Amniotic epithelial cell (primary cell): ENCODE data around the gene ITLN1.

ENCODE experiments used
- DNase-seq: peaks from one replicate; pipeline ENCODE4 v3.0.0-alpha.2; 2010; ENCODE audit warnings: low read depth

Gene ITLN1

DNA sequence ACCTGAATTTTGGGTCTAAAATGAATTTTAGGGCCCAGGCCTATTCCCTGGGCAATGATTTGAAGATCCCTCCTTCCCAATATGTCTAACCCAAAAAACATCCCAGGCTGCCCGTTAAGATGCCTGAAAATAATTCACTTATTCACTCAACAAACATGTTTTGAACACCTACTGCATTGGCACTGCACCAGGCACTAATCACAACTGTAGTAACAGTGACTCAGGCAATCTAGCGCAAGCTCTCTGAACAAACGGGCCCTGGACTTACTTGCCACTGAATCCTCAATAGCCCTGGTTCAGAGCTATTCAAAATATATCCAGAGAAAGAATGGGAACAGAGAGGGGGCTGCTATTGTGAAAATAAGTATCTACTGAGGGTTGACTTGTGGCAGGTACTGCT lies 26.5 kb downstream of the ITLN1 start:
- DNase-seq, result peak; percentile 21

DNA sequence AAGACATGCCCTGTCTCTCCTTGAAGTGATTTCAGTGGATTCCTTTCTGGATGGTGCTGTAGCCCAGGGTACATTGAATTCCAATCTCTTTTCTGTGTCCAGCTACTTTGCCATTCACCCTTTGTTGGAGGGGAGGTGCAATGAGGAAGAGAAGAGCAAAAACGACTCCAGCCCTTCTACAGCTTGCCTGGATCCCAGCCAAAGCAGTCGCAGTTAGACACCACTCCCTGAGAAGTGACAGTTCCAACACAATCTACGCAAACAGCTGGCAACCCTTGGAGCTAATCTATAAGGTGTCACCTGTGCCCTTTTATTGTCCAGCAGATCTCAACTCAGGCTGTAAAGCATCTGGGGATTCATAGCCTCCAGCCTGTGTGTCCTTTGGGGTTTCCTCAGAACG lies 26.9 kb downstream of the ITLN1 start:
- DNase-seq, result no peak

DNA sequence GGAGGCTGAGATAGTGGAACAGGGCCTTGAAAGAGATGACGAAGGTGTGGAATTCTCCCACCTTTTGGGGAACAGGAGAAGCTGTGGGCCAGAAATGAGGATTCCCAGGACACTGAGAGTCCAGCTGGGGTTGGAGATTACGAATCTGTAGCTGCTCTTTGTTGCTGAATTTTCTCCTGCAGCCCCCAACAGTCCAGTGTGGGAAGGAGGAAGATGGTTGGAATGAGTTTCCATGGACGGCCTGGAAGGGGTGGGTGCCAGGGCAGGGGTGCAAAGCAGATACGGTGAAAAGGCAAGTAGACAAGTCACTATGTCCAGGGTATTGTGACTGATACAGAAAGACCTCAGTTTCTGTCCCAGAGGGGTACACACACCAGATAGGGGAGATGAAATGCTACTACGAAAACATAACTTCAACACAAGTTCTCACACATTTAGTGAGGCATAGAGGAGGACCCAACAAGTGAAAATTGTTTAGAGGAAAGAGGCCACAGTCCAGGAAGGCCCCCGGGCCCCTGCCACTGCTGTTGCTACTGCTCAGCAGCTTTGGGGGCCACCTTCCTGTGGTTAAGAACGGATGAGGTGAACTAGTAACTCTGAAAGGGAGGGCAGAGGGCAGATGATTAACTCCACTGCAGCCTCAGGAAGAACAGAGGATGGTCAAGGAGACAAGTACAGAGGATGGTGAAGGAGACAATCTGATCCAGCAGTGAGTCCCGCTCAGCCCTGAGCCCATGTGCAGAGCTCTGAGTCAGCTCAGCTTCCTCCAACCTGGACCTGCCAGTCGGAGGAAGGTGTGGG lies 29.6 kb downstream of the ITLN1 start:
- no peak for DNase-seq

DNA sequence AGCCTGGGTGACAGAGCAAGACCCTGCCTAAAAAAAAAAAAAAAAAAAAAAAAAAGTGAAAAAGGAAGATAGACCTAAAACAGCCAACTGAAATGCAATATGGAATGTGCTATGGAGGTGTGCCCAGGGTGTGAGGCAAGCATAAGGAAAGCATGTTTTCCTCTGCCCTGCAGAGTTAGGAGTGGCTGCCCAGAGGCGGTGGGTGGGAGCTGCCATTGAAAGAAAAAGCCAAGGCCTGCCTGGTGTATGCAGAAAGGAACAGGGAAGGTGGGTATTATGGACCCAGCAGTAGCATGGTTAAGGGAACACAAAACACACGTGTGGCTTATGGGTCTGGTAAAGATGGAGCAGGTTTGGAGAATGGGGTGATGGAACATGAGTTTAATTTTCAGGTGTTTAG lies 31.2 kb downstream of the ITLN1 start:
- no peak for DNase-seq

DNA sequence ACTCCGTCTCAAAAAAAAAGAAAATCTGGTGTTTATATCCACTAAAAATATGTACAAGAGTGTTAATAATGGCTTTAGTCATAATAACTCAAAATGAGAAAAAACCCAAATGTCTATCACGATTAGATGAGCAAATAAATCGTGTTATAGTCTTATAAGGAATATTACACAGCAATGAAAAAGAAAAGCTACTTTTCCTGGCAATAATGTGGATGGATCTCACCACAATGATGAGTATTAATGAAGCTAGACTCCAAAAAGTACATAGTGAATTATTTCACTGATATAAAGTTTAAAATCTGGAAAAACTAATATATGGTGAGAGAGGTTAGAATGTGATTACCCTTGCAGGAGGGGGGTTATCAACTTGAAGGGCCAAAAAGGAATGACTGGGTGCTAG lies 32.0 kb downstream of the ITLN1 start:
- no peak for DNase-seq

DNA sequence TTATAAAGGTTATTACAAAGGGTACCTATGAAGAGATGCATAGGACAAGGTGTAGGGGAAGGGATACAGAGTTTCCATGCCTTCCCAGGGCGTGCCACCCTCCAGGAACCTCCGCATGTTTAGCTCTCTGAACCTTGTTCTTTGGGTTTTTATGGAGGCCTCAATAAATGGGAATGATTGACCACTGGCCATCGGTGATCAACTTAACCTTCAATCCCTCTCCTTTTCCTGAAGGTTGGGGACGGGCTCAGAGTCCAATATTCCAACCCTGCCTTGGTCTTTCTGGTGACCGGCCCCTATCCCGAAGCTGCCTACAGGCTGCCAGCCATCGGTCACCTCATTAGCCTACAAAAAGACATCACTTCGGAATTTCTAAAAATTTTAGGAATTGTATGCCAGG lies 34.0 kb downstream of the ITLN1 start:
- no peak for DNase-seq

DNA sequence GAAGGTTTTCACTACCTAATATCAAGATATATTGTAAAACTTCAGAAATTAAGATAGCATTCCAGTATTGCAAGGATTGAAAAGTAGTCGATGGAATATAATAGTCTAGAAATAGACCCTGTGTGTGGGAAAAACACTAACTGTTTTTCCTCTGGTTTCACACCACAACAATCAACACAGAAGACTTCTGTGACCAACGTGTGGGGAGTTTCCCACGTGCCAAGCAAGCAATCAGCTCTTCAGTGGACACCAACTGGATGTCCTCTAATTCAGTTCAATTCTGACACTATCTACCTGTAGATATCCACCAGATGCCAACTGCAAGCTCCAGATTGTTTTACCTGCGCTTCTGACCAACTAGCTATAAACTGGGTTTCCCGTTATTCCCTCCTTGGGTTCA lies 34.4 kb downstream of the ITLN1 start:
- DNase-seq, result no peak

DNA sequence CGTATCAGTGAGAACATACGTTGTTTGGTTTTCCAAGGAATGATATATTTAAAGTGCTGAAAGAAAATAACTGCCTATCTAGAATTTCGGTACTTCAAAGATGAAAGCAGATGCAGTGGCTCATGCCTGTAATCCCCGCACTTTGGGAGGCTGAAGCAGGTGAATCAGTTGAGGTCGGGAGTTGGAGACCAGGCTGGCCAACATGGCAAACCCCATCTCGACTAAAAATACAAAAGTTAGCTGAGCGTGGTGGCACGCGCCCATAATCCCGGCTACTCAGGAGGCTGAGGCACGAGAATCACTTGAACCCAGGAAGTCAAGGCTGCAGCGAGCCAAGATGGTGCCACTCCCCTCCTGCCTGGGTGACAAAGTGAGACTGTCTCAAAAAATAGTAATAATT lies 38.7 kb downstream of the ITLN1 start:
- no peak for DNase-seq

DNA sequence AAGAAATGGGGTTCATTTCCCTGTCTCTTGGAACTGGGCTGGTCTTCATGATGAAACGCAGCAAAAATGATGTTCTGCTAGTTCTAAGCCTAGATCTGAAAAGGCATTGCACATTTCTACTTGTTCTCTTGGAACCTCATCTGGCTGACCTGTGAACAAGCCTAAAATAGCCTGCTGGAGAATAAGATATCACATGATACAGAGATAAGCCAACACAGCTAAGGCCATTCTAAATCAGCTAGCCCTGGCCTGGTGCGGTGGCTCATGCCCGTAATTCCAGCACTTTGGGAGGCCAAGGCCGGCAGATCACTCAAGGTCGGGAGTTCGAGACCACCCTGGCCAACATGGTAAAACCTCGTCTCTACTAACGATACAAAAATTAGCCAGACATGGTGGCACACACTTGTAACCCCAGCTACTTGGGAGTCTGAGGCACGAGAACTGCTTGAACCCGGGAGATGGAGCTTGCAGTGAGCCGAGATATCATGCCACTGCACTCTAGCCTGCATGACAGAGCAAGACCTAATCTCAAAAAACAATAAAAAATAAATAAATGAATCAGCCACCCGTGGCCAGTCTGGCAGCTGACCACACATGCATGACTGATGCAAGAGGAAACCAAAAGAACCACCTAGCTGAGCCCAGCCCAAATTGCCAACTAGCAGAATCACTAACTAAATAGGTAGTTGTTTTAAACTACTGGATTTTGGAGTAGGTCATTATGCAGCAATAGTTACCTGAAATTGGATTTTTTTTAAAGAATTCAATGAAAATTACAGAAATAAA lies 40.3 kb downstream of the ITLN1 start:
- no peak for DNase-seq

DNA sequence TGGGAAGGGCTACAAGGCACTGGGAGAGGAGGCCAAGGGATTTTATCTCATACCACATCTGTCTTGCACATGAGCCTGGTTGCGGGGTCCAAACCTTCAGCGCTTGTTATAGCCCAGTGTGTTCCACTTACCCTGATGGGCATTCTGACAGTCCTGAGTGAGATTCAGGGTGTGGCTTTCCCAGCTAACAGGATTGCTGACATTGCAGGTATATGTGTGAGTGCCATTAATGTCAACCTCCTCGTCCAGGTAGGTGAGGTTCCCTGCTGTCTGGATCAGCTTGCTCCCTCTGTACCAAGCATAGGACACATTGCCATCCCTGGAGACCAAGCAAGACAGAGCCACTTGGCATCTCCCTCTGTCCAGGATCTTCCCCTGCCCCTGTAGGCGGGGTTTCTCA lies 43.9 kb downstream of the ITLN1 start:
- no peak for DNase-seq

DNA sequence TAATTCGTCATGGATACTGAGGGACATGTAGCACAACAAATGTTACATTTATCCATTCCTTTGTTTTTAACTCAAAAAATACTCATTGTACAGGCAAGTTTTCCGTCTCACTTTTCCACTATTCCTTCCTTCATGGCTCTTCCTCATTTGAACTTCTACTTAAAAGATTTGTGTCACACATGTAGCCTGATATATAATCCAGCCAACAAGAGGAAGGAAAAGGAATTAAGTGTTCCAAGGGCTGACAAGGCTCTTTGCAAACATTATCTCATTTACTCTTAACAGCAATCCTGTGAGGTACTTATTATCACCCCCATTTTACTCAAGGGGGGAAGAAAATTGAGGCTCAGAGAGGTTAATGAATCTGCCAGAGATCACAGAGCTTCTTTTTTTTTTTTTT lies 45.2 kb downstream of the ITLN1 start:
- DNase-seq, result no peak

DNA sequence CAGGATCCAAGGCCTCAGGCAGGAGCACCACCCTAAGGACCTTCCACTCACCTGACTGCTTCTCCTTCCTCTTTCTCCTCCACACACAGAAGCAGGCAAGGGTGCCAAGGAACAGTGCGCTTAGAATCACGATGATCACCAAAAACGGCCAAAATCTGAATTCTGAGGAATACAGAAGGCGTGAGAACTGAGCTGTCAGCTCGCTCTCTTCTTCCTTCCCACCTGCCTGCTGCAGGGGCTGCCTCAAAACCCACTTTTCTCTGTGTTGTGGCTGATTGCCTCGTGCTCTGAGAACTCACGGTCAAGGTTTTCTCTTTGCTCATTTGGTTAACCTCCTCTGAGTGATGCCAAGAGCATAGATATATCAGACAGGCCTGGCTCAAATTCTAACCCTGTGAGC lies 46.1 kb downstream of the ITLN1 start:
- no peak for DNase-seq

DNA sequence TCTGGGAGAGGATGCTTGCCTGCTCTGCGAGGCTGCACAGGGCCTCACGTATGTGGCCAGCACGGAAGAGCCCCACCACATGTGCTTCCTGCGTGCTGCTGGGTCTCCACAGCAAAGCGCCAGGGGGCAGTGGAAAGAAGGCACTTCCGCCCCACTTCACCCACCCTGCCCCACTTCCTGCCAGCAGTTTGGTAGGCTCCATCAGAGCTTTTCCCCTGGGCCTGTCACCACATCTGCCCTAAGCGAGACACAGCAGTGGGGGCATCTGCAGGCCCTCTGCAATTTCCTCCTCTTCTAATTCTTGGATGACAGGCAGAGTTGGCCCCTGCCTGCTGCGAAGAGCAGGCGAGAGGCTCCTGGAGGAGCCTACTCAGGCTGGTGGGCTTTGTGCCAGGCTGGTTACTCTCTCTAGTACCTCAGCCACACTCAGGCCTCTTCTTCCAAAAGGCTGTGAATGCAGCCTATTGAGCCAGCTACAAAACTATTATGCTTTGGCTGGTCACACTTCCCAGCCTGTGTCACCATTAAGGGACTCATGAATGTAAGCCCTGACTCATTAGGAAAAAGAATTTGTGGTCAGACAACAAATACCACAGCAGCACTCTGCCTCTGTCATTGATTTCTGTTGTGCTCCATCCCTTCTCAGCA lies 47.3 kb downstream of the ITLN1 start:
- peak; percentile 37 for DNase-seq

DNA sequence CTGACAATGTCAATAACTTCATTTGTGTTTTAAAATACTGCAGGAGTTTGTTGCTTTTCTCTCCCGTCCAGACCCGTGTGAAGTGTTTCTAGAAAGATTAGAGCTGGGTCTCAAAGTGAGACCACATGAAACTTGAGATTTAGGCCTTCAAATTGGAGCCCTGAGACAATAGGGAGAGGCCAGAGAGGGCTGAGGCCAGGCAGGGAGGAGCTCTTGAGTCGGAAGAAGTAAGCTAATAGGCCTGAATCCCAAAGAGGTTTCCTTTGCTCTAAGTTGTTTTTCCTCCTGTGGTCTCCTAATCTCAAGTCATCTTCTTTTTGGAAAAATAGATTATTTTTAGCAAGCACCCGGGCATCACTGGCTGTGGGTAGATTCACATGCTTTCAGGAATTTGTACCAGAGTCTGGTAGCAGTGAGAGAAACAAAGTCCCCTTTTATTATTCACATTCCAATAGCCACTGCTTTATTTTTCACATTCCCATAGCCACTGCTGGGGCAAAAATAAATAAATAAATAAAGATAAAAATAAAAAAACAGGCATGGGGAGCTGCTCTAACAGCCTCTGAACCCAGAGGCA lies 47.9 kb downstream of the ITLN1 start:
- DNase-seq, result peak; percentile 28

DNA sequence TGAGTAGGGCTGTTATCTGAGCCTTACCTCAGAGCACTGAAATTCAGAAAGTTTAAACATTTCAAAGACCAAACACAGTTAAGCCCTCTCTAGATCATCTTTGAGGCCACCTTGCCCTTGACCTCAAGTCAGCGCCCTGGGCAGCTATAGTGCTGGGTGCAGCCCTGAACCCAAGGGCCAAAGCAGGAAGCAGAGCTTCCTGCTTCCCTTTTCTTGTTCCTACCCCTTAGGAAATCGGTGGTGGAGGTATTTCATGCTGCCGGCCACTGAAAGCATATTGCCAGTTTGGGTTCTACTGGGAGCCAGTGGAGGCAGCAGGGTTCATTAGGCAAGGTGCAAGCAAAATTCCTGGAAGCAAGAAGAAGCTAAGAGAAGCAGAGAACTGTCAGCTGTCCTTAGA lies 48.4 kb downstream of the ITLN1 start:
- no peak for DNase-seq

DNA sequence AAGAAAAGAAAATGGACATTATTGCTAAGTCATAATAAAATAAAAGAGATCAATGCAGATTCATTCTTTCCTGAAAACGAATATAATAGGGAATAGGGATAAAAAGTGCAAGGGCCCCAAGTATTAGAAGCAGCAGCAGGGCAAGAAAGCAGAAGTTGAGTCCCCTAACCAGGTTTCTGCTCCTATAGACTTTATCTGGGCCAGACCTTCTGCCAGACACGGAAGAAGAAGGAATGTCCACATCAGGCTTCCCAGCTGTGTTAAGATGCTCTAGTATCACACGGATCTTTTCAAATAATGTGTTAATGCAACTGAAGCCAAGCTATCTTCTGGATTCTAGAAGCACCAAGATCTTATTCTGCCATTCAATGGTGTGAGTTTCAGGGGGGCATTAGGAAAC lies 49.2 kb downstream of the ITLN1 start:
- DNase-seq, result no peak

DNA sequence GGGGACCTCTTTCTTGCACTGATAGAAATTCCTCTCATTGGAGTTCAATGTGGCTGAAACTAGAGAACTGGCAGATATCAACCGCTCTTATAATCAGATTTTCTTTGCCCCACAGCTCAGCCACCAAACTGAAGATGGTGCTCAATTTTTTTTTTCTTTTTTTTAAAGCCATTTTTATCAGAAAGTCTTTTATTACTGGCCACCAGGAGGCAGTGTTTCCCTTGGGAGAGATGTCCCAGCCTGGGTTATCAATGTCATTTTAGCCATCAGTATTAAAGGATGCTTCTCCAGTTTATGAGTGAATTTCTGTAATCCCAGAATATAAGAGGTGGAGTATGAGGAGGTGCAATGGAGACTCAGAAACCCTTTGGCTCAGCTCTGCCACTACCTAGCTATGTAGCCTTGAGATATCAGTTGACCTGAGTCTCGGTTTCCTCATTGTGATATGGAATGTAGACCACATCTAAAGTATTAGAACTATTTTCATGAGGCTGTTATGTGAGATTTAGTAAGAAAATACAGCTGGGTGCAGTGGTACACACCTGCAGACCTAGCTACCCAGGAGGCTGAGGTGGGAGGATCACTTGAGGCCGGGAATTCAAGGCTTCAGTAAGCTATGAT lies 49.9 kb downstream of the ITLN1 start:
- peak; percentile 62 for DNase-seq

DNA sequence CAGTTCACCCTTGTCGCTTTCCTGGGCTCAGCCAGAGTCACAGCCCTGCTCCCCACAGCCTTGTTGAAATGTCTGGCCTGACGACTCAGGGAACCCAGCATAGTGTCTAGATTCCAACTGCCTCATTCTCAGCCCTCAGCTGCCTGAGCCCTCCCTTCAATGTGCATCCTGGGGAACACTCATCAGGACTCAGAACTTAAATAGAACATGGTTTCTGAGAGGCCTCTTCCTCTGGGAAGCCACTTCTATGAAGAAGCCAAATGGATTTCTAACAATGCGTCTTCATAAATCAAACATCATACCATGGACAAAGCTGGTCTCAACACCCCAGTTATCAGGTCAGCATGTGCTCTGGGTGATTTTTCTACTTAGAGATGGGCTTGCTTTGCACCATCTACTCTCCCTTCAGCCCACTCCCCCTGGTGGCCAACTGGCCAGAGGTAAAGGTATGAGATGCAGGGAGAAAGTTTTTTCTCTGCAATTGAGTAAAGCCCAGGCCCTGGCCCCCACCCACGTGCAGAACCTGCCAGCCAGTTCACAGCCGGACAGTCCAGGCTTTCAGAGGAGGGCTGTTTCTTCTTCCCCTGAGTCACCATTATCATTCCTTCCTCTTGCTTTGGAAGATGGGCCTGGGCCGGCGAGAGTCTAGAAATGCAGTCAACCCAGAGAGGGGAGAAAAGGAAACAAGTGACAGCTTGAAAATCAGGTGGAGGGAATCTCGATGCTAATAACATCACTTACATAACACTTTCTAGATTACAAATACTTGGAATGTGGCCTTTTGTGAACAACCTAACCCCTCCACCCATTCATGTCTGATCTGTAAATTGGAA lies 54.4 kb downstream of the ITLN1 start:
- peak; percentile 75 for DNase-seq

DNA sequence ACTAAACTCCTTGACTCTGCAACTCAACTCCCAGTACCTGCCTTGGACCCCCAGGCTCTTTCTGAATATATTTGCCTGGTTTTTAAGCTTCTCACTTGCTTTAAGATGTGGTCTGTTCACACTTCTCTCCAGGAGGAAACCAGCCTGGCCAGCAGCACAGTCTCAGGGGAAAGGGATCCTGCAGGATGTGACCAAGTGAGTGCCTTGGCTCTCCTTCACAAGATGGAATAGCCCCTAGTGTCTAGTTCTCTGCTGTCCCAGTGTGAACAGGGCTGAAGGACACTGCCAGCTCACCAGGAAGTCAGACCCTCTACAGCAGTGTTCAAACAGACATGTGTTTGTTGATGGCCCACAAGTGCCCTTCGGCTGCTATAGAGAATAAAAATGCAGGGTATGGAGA lies 55.2 kb downstream of the ITLN1 start:
- no peak for DNase-seq

DNA sequence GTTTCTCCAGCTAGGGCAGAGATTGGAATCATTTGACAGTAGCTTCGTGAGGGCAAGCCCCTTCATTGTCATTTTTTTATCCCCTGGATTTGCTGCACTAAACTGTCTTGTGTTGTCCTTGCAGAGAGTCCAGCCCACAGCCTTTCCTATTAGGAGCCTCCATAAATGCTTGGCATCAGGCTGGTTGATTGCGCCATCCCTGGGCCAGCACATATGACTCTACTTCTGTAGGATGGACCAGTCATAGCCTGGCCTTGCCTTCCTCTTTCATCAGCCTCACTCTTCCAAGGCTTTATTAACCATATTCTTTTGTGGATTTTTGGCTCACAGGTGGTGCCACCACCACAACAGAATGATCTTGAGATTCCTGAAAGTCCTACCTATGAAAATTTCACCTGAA lies 57.6 kb downstream of the ITLN1 start:
- peak; percentile 78 for DNase-seq

DNA sequence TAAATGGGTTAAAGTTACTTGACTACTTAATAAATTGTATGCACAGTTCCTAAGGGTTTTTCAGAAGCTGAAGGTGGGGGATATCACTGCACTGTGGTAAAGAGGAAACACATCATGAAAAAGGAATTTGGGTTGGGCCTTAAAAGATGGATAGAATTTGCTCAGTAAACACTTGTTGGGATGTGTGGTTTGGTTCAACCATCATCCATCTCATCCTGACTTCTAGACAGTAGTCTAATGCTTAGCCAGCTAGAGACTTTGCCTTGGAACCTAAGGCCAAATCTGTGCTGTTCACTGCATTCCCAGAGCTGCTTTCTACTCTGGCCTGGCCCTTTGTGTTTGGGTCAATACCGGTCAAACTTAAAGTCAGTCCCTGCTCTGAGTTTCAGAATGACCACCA lies 58.4 kb downstream of the ITLN1 start:
- peak; percentile 94 for DNase-seq
